ENCODE measurements around the gene PRR23C.

The PRR23C gene

GRCh38 chr3:138995706-138996105, 49.0 kb downstream of the PRR23C start:
- DNase-seq (ENCODE audit: low spot score) = no peak

All from AG20443 (cell line).